ENCODE data around the gene TOR2A.

DNA sequence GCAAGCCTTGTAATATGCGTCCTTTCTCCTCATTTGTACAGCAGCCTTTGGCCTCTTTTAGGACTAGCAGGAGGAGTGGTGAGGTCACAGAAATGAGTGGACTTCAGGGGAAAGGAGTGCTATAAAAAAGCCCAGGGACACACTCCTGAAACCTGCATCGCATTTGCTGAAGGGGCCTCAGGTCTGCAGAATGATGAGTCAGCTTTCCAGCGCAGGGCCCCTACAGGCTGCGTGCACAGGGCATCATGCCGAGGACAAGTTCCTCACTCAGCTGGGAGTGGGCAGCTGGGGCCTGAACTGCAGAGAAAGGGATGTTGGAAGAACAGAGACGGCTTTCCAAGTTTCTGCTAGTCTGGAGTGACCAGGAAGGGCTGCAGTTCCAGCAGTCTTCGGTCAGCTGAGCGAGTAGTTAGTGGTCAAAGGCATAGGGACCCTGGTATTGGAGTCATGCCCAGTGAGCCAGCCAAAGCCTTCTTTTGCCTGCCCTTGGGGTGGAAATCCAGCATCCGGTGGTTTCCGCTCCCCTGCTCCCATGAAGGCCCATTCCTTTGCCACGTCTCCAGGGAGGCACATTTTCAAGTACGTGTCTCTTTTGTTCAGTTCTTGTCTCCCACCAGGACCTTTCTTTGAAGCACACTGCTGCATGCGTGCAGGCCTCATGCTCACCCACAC lies 45.6 kb downstream of the TOR2A start:
- TF ChIP-seq CTCF (IDR thresholded peaks at IDR 0.05) (no peak), POLR2AphosphoS5 (IDR thresholded peaks at IDR 0.05) (no peak), POLR2A (IDR thresholded peaks at IDR 0.05) (no peak)

Measured in breast epithelium (tissue), 3 donors.